Left ventricle myocardium inferior (tissue), 1 donor: ENCODE measurements around the gene BRD3OS. TPM values are rescaled to one million over a fixed set of nuclear protein-coding genes. Genes with fewer than 3 reads are reported as not detected.

Experiments used
- DNase-seq: peaks from one replicate; pipeline ENCODE4 v3.0.0-alpha.2; 2020
- H3K27ac ChIP-seq: fragments of 200-600 bp; replicated peaks from 2 replicates; pipeline ENCODE4 v1.8.0; 2021
- H3K27me3 ChIP-seq: fragments of 200-600 bp; 2 replicates; pipeline ENCODE4 v1.8.0; 2021; ENCODE audit warnings: low read depth
- H3K36me3 ChIP-seq: fragments of 200-600 bp; 2 replicates; pipeline ENCODE4 v1.8.0; 2021
- H3K4me1 ChIP-seq: fragments of 200-600 bp; 2 replicates; pipeline ENCODE4 v1.8.0; 2021
- H3K4me3 ChIP-seq: fragments of 200-600 bp; 2 replicates; pipeline ENCODE4 v1.8.0; 2021; ENCODE audit warnings: mild to moderate bottlenecking, moderate library complexity
- H3K9me3 ChIP-seq: fragments of 200-600 bp; replicated peaks from 2 replicates; pipeline ENCODE4 v1.8.0; 2021
- CTCF ChIP-seq: fragments of 200-600 bp; IDR thresholded peaks from 2 replicates; pipeline ENCODE4 v1.8.0; 2021; ENCODE audit warnings: antibody characterized with exemption, mild to moderate bottlenecking, borderline replicate concordance
- intact Hi-C: fragments of 100-400 bp; cut with micrococcal nuclease; formaldehyde crosslinking; loops from one replicate; pipeline ENCODE4 v1.11.0; 2022
- long read RNA-seq: library from polyadenylated mRNA; unstranded; transcript quantifications from one replicate; pipeline ENCODE4 v2.0.0, GENCODE V29; 2021
- total RNA-seq: library from RNA; stranded (reverse); fragmentation: NEBNext Ultra II Directional; extraction: Animal tissue kit (Norgen Biotek cat#: 25700); gene quantifications from one replicate; pipeline ENCODE4 v1.2.1, GENCODE V29; 2021
- donor health status: DM: no; HTN: yes; CAD: no; lungs with severe emphysema.

The BRD3OS gene
- total RNA-seq: 5.7 TPM
- long read RNA-seq, full-length matches to known transcripts: 8 of 19 reads
- long read RNA-seq, partial matches to known transcripts: 0 of 19 reads
- long read RNA-seq, other reads (novel, unspliced or antisense): 11 of 19 reads

- intact Hi-C loops: no loop called here
- Histone ChIP-seq H3K27ac (peak within 1 kb of the TSS; percentile 74), H3K4me3 (peak within 1 kb of the TSS; percentile 78), H3K4me1 (peaks cover 16% of the 10 kb centered on the region), H3K27me3 (no peaks in the 10 kb centered on the region), H3K9me3 (no peaks in the 10 kb centered on the region), H3K36me3 (peaks cover 2% of the 10 kb centered on the region)
- no peak for TF ChIP-seq CTCF
- DNase-seq: peak; percentile 94
These were observed at the start of gene BRD3OS for GRCh38 chr9:134024828-134025605. TSS of gene BRD3OS (plus strand) at chr9:134025481. CDS start at chr9:134026748, 1,267 bp downstream.

GRCh38 chr9:133975511-133975910 is 49.8 kb upstream of the BRD3OS start:
- H3K36me3 ChIP-seq: no peaks in the 10 kb centered on the region
- no peak overlapping the region for H3K27ac ChIP-seq
- no peaks in the 10 kb centered on the region for H3K9me3 ChIP-seq
- peaks cover 29% of the 10 kb centered on the region for H3K4me1 ChIP-seq
- TF ChIP-seq CTCF: no peak
- no peaks in the 10 kb centered on the region for H3K27me3 ChIP-seq
- peak; percentile 4 for DNase-seq
- H3K4me3 ChIP-seq: no peak overlapping the region
- intact Hi-C loops: no loop called here

- no peak for TF ChIP-seq CTCF
- H3K4me3 ChIP-seq: no peak overlapping the region
- intact Hi-C loops: no loop called here
- H3K36me3 ChIP-seq: no peaks in the 10 kb centered on the region
- H3K4me1 ChIP-seq: peaks cover 30% of the 10 kb centered on the region
- no peaks in the 10 kb centered on the region for H3K9me3 ChIP-seq
- H3K27me3 ChIP-seq: no peaks in the 10 kb centered on the region
- H3K27ac ChIP-seq: no peak overlapping the region
- peak; percentile 5 for DNase-seq
These were observed 49.0 kb upstream of the BRD3OS start for GRCh38 chr9:133976191-133976861.

- H3K4me3 ChIP-seq: no peak overlapping the region
- no peaks in the 10 kb centered on the region for H3K36me3 ChIP-seq
- peaks cover 27% of the 10 kb centered on the region for H3K4me1 ChIP-seq
- TF ChIP-seq CTCF: no peak
- H3K27ac ChIP-seq: no peak overlapping the region
- no peaks in the 10 kb centered on the region for H3K27me3 ChIP-seq
- no peaks in the 10 kb centered on the region for H3K9me3 ChIP-seq
- DNase-seq: peak; percentile 9
- intact Hi-C loops: no loop called here
These were observed 48.4 kb upstream of the BRD3OS start for GRCh38 chr9:133976887-133977286.

- no peaks in the 10 kb centered on the region for H3K27me3 ChIP-seq
- TF ChIP-seq CTCF: no peak
- intact Hi-C loops: no loop called here
- no peak overlapping the region for H3K4me3 ChIP-seq
- no peaks in the 10 kb centered on the region for H3K9me3 ChIP-seq
- peaks cover 31% of the 10 kb centered on the region for H3K4me1 ChIP-seq
- no peak overlapping the region for H3K27ac ChIP-seq
- no peaks in the 10 kb centered on the region for H3K36me3 ChIP-seq
- peak; percentile 12 for DNase-seq
These were observed 47.7 kb upstream of the BRD3OS start for GRCh38 chr9:133977421-133978201.
